ENCODE results near the gene MTG1.

DNA sequence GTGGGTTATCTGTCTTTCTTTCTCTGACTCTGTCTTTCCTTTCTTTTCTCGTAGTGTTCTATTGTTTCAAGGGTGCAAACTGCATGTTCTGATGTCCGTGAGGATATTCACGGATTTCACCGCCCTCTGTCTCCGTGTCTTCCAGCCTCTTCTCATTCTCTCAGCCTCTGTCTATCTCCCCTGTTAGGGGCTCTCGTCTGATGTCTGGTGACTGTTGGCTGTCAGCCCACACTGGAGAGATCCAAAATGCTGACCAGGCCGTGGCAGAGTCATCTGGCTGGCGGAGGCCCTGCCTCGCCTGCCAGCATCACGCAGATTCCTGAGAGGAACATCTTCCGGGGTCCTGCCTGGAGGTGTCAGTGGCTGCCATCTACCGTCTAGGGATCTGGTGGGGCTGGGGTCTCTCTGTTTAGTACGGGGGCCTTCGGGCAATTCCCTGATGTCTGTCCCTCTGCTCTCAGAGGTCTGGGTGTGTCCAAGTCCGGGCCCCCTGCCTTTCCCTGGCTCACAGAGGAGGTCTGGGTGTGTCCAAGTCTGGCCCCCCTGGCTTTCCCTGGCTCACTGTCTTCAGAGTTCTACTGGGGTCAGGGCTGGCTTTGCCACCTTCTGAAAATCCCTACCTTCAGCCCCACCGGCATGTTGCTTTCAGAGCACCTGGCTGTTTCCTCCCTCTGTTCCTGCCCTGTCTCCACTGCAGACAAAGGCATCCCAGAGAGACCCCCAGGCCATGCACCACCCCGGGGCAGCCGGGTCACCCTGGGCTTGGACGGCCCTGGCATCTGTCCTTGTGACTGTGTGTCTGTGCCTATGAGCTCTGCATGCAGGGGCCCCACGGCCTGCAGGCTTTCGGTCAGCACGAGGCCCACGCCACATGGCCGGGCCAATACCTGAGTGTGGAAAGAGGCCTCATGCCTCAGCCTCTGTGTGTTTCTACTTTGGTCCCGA lies 45.8 kb downstream of the MTG1 start:
- TF ChIP-seq RARB (CRISPR knock-in tag; IDR thresholded peaks at IDR 0.05) (no peak), OSR1 (CRISPR knock-in tag; IDR thresholded peaks at IDR 0.05) (no peak), ZFP3 (CRISPR knock-in tag; IDR thresholded peaks at IDR 0.05) (no peak)

All from SK-N-SH treated with all-trans-retinoic acid at 6 μM for 48 hours (cell line).